Activated T-helper 9 cell treated with anti-CD3 and anti-CD28 coated beads, Interleukin-2, amount 50 U/mL, for 16 hours (primary cell): Measurements from ENCODE around the gene TLE1.

Experiments
- DNase-seq: peaks from one replicate; pipeline ENCODE4 v3.0.0-alpha.2; 2020; ENCODE audit warnings: low read depth

Gene TLE1

DNA sequence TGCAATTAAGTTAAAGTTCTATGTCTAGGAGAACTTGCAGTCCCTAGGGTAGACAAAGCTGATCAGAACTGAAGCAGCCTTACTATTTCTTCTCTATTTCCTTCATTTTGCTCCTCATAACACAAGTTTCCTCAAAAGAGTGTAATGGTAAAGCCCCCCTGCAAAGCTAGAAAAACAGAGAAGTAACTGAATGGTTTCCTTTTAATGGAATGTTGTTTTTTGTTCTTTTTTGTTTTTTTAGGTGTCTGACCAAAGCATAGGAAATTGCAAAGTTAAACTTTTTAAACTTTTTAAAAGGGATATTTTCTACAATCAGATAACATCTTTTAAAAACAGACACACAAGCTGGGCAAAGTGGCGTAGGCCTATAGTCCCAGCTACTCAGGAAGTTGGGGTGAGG, 145.7 kb downstream of the TLE1 start:
- no peak for DNase-seq

- DNase-seq = no peak
Measured at GRCh38 chr9:81542118-81542889, 147.0 kb downstream of the TLE1 start.

GRCh38 chr9:81540142-81540710, 149.1 kb downstream of the TLE1 start:
- no peak for DNase-seq

GRCh38 chr9:81539317-81539716, 150.0 kb downstream of the TLE1 start:
- no peak for DNase-seq

DNA sequence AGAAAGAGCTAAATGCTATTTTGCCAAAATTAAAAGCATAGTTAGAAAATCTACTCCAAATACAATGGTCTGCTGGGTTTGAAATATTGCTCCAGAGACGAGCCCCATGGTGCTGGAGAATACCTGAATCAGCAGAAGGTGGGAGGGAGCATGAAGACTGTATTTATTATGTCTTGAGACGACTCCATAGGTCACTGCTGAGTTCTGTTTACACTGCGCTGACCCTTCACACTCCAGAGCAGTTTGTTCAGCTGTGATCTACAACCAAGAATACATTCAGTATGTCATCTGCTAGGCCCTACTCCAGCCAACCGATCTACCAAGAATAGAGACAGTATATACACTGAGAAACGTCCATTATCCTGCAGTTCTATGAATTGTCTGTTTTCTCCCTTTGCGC, 150.5 kb downstream of the TLE1 start:
- DNase-seq = no peak

DNA sequence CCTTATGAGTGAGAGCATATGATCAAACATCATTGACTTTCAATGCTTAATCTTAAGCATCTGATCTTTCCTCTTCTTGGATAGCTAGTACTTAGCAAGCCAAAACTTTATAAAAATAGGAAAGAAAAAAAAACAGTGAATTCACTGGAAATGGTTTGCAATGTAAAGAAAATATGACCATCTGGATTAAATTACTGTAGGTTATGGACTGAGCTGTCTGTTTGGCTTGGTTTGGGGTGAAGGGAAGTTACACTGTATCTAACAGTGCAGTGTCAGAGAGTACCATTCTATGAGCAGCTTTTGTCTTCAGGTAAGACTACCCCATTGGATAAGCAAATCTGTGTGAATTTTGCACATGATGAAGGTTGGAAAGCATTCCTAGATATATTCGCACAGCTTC, 151.4 kb downstream of the TLE1 start:
- no peak for DNase-seq

GRCh38 chr9:81536242-81537025, 152.9 kb downstream of the TLE1 start:
- DNase-seq = no peak

GRCh38 chr9:81535542-81536241, 153.7 kb downstream of the TLE1 start:
- no peak for DNase-seq

GRCh38 chr9:81534138-81534875, 155.0 kb downstream of the TLE1 start:
- no peak for DNase-seq
